ENCODE measurements around the gene TLE1.

Gene TLE1

GRCh38 chr9:81540142-81540710 is 149.1 kb downstream of the TLE1 start:
- no peak for DNase-seq

- no peak for DNase-seq
These were observed 150.0 kb downstream of the TLE1 start for GRCh38 chr9:81539317-81539716.

- DNase-seq, result no peak
These were observed 150.5 kb downstream of the TLE1 start for GRCh38 chr9:81538890-81539289.

GRCh38 chr9:81537964-81538363 is 151.4 kb downstream of the TLE1 start:
- no peak for DNase-seq

GRCh38 chr9:81536242-81537025 is 152.9 kb downstream of the TLE1 start:
- DNase-seq, result no peak

- no peak for DNase-seq
These were observed 153.7 kb downstream of the TLE1 start for GRCh38 chr9:81535542-81536241.

- DNase-seq, result no peak
These were observed 155.0 kb downstream of the TLE1 start for GRCh38 chr9:81534138-81534875.
